GM21619 (cell line): ENCODE results near the gene SLITRK2.

ENCODE experiments used
- ATAC-seq: cut with Tn5 transposase; IDR thresholded peaks from one replicate; pipeline ENCODE4 v1.9.1; 2021; ENCODE audit not compliant: unreplicated experiment

SLITRK2 gene

DNA sequence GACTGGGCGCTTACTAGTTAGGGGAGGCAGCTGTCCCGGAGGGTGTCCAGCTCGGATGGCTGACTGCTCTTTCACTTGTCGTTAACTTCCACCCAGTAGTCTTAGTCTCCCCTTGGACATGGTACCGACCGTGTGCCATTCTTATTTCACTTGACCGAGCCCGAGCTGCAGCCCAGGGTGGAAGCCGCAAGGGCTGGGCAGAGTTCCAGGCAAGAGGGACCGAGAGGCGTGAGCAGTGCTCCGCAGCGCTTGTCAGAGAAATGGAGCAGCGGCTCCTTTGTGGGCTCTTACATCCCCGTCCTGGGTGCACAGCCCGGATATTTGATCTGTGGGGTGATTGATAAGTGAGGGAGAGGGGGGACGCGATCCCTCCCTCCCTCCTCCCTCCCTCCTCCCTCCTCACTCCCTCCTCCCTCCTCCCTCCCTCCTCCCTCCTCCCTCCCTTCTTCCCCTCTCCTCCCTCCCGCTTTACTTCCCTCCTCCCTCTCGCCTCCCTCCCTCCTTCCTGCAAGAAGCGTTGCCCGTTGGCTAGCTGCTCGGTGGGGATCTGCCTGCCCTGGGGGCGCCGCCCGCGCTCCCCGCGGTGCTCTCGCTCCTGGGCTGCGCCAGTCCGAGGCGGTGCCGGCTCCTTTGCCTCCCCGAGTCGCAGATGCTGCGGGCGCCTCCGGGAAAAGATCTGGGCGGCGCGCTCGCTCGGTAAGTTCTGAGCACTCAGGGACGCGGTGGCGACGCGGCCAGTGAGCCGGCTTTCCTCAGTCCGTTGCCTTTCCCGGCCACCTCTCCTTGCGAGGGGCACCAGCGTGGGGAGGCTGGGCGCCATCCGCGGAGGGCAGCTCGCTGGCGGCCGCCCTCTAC is at the start of gene SLITRK2:
TSS of gene SLITRK2 (plus strand) at position 499 of the 855 bp plus-strand sequence. CDS start 4,597 bp downstream, outside the sequence.
- ATAC-seq = no peak

DNA sequence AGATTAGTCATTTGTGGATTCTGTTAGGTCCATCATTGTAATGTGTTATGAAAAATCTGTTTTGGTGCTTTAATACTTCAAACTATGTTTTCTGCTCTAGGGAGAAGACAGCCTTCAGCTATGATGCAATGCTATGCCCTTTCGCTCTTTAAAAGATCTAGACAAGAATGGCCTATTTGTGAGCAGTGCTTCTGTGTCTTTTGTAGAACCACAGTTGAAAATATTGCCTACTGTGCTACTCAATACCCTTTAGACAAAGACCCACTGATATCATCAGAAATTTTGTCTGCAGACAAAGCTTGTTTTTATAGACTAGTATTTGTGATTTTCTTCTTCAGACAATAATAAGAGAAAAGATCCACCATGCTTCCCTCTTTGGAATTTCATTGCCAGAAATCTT is 44.6 kb upstream of the SLITRK2 start:
- no peak for ATAC-seq

- ATAC-seq = no peak
These were observed 25.3 kb upstream of the SLITRK2 start for GRCh38 chrX:145792281-145792680.

DNA sequence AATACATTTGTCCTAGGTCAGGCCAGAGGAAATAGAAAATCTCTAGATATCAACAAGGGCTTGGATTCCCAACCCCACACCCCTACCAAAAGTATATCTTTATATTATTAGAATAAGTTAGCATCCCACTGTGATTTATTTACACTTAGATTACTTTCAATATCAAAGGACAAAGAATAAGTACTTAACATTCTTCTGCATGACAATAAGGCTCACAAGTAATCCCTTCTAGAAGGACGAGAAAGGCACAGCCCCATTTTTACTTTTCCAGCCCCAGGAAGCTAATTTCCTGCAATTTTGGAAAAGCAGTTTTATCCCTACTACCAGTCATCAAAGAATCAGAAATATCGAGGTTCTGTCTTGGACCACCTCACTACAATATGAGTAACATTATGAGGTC is 14.1 kb upstream of the SLITRK2 start:
- no peak for ATAC-seq

- ATAC-seq = no peak
These were observed 4.5 kb upstream of the SLITRK2 start for GRCh38 chrX:145813081-145813480.

DNA sequence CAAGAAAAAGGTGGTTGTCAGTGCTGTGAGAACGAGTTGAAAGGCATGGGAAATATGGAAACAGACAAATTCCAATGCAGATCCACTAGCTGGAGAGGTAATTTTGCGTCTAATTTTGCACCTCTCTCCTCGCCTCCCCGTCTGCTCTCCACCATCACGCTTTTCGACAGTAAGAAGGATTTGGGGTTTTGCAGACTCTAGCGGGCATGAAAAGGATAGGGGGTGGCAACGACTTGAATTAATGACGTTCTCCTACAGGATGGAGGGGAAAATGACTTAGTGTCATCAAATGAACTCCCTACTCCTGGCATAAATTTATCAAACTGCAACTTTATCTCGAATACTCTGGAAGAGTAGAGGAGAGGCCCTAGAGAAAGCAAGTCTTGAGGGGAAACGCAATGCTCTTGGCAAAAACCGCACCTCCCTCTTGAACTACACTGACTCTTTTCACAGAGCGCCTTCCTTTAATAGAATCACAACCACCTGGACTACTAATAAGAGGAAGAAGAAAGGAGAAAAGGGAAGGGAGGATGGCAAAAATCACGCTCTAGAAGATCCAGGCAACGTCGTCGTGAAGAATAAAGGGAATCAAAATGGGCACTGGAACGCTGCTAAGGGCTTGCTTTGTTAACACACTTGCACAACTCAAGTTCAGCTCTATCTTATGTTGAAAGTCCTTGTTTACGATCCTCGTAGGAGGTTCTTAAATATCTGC is 871 bp upstream of the SLITRK2 start:
- no peak for ATAC-seq

- no peak for ATAC-seq
These were observed 821 bp downstream of the SLITRK2 start for GRCh38 chrX:145818186-145819113.

GRCh38 chrX:145820825-145821224 is 3.2 kb downstream of the SLITRK2 start:
- no peak for ATAC-seq

DNA sequence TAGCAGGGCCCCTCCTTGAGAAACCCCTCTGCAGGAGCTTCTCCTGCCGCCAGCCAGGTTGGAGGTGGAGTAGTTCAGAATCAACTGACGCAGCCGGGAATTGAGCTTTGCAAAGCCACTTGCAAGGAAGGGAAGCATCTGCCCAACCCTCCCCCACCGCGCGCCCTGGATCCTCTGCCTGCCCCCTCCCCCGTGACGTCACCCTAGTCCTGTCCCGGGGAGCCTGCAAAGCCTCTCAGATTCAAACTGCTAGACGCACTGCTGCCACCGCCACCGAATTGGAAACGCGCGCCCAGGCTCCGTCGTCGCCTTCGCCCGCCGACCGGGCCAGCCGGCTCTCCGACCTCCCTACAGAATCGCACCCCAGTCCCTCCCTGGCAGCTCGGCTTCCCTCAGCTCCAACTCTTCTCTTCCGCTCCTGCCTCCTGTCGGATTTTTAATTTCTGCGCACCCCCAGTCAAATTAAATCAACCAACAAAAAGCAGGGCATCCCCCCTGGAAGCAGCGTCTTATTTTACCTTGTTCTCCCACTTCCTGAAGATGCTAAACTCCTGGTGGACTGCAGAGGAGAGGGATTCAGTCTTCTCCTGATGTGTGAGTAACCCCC is 3.8 kb downstream of the SLITRK2 start:
- ATAC-seq = no peak

- no peak for ATAC-seq
These were observed 4.4 kb downstream of the SLITRK2 start for GRCh38 chrX:145821898-145822571.

DNA sequence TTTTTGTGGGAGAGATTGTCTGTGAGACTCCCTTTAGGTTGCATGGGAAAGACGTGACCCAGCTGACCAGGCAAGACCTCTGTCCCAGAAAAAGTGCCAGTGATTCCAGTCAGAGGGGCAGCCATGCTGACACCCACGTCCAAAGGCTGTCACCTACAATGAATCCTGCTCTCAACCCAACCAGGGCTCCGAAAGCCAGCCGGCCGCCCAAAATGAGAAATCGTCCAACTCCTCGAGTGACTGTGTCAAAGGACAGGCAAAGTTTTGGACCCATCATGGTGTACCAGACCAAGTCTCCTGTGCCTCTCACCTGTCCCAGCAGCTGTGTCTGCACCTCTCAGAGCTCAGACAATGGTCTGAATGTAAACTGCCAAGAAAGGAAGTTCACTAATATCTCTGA is 5.5 kb downstream of the SLITRK2 start:
- ATAC-seq = no peak

GRCh38 chrX:145825896-145826295 is 8.3 kb downstream of the SLITRK2 start:
- ATAC-seq = no peak

- ATAC-seq = no peak
These were observed 8.8 kb downstream of the SLITRK2 start for GRCh38 chrX:145826466-145826865.

- no peak for ATAC-seq
These were observed 15.2 kb downstream of the SLITRK2 start for GRCh38 chrX:145832796-145833195.

DNA sequence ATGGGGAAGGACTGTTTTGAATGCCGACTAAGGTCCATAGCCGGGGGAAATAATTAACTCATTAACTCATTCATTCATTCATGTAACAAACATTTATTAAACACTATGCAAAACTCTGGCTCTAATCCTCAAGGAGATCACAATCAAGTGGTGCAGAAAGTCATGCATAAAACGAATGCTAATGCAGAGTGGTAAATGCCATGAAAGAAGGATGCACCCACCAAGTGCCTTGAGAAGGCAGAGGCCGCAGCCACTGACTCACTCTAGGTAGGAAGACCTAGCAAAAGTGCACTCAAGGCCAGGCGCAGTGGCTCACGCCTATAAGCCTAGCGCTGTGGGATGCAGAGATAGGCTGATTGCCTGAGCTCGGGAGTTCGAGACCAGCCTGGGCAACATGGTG is 22.9 kb downstream of the SLITRK2 start:
- ATAC-seq = no peak

GRCh38 chrX:145843146-145843904 is 25.7 kb downstream of the SLITRK2 start:
- ATAC-seq = no peak

GRCh38 chrX:145844886-145845285 is 27.3 kb downstream of the SLITRK2 start:
- ATAC-seq = no peak

DNA sequence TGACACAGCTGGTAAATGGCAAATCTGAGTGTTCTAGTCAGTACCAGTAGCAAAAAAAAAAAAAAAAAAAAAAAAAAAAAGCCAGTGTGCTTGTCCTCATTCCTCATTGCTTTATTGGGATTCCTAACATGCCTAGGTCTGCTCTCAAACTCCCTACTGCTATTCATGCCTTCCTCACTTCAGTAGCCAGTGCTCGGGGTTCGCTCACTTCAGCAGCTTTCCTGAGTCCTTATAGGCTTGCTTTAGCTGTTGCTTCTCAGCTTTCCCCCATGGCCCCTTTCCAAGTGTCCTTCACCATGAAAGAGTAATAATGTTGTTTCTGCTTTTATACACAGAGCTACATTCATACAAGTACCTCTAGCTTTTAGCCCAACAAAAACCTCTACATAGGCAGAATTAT is 30.8 kb downstream of the SLITRK2 start:
- ATAC-seq = no peak

GRCh38 chrX:145848857-145849256 is 31.2 kb downstream of the SLITRK2 start:
- ATAC-seq = no peak
